Panc1 (cell line): ENCODE measurements around the gene QRFPR. TPM values are rescaled to one million over a fixed set of nuclear protein-coding genes. Genes with fewer than 3 reads are reported as not detected.

Experiments
- ATAC-seq: fragments of 200-7000 bp; cut with Tn5 transposase; 2 replicates; pipeline ENCODE4 v1.9.1; 2020; ENCODE audit warnings: mild to moderate bottlenecking, moderate library complexity
- BruUV-seq: library from RNA; stranded (reverse); fragments of 400-500 nt; replicated peaks from 2 replicates; lab custom pipeline; 2021; lab: Mats Ljungman, UMichigan
- CTCF ChIA-PET: fragments of 300-600 bp; sonication (Branson Sonifier 250); formaldehyde crosslinking; loops from one replicate; lab custom pipeline; 2022; ENCODE audit warnings: antibody characterized with exemption; lab: Charles Lee
- POLR2A ChIA-PET: fragments of 300-600 bp; sonication (Branson Sonifier 250); formaldehyde crosslinking; loops from one replicate; lab custom pipeline; 2022; ENCODE audit warnings: antibody characterized with exemption; lab: Charles Lee
- DNase-seq: peaks from one replicate; pipeline ENCODE4 v3.0.0-alpha.2; 2010; ENCODE audit warnings: low read depth, low spot score
- H3K27ac ChIP-seq: 2 replicates; pipeline ENCODE4 v1.5.1; 2011; ENCODE audit warnings: mild to moderate bottlenecking, low read length, inconsistent platforms
- H3K27me3 ChIP-seq: fragments of 200-500 bp; sonication (Bioruptor generic); 2 replicates; pipeline ENCODE4 v1.6.0; 2014; ENCODE audit warnings: low read length, inconsistent platforms; ENCODE audit not compliant: control insufficient read depth, insufficient read depth
- H3K36me3 ChIP-seq: fragments of 200-500 bp; sonication (Bioruptor generic); 2 replicates; pipeline ENCODE4 v1.5.1; 2014; ENCODE audit warnings: inconsistent platforms, mild to moderate bottlenecking, low read length, moderate library complexity; ENCODE audit not compliant: control insufficient read depth, insufficient read depth
- H3K4me1 ChIP-seq: 2 replicates; pipeline ENCODE4 v1.5.1; 2011; ENCODE audit warnings: inconsistent platforms, mild to moderate bottlenecking, low read length, moderate library complexity; ENCODE audit not compliant: control insufficient read depth, insufficient read depth
- H3K4me3 ChIP-seq, 2 experiments: 2 replicates each; pipeline ENCODE4 v1.5.1; 2011 to 2012; ENCODE audit warnings: low read depth in 2 of 2, low read length in 2 of 2, mild to moderate bottlenecking in 2 of 2, inconsistent platforms in 1 of 2, moderate library complexity in 1 of 2
- H3K9me3 ChIP-seq: fragments of 200-500 bp; sonication (Bioruptor generic); 2 replicates; pipeline ENCODE4 v1.5.1; 2014; ENCODE audit warnings: low read depth, mild to moderate bottlenecking, inconsistent platforms, low read length, moderate library complexity; ENCODE audit not compliant: control insufficient read depth, insufficient read depth
- POLR2AphosphoS5 ChIP-seq: IDR thresholded peaks from 2 replicates; pipeline ENCODE4 v1.6.1; 2012; ENCODE audit warnings: mild to moderate bottlenecking, low read depth, low read length, moderate library complexity
- SIN3A ChIP-seq: IDR thresholded peaks from 2 replicates; pipeline ENCODE4 v1.6.1; 2012; ENCODE audit warnings: low read depth, mild to moderate bottlenecking, low read length, moderate library complexity, borderline replicate concordance; ENCODE audit not compliant: insufficient read depth
- TCF7L2 ChIP-seq: IDR thresholded peaks from 2 replicates; pipeline ENCODE4 v1.6.1; 2011; ENCODE audit warnings: mild to moderate bottlenecking, low read depth, low read length, inconsistent platforms
- in situ Hi-C: cut with HindIII; loops from 2 replicates; pipeline ENCODE4 v1.10.0; 2016; ENCODE audit warnings: low sequenced_read_pairs, low pct_unique_long_range_greater_than_20kb
- intact Hi-C: fragments of 100-400 bp; cut with micrococcal nuclease; formaldehyde crosslinking; loops from one replicate; pipeline ENCODE4 v1.10.0; 2022; ENCODE audit not compliant: unreplicated experiment
- total RNA-seq: library from RNA; stranded (reverse); gene quantifications from one replicate; pipeline ENCODE4 v1.2.1, GENCODE V29; 2021; ENCODE audit not compliant: unreplicated experiment
- TF ChIP-seq, protein P1 (sequence below), 2 experiments: IDR thresholded peaks; 2 replicates each; pipeline ENCODE4 v1.6.1; 2011 to 2012; ENCODE audit warnings: low read depth in 2 of 2, control low read depth in 1 of 2, low read length in 1 of 2, mild to moderate bottlenecking in 1 of 2, moderate library complexity in 1 of 2; ENCODE audit not compliant: insufficient read depth in 1 of 2
- TF ChIP-seq, protein P2 (sequence below): fragments of 450-650 bp; IDR thresholded peaks from 2 replicates; pipeline ENCODE4 v1.5.1; 2017; ENCODE audit warnings: mild to moderate bottlenecking

The QRFPR gene
- total RNA-seq, 1 experiment from 2014 or later: not detected

DNA sequence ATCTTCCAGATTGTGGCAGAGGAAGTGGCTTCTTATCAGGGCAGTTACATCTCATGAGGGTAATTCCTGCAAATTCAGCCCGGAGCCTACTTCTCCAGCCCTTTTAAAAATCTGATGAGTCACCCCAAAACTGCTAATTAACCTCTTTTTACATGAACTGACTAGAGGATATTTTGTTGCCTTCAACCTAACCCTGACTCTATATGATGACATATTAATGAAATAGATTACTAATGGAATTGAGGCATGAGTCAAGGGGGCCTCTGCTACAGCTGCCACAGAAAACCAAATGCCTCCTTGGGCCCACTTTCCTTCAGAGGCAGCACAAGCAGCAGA lies 72.5 kb downstream of the QRFPR start:
- in situ Hi-C loops: no loop called here
- no peak for ATAC-seq
- intact Hi-C loops: no loop called here
- ChIA-PET CTCF (no interaction called here), POLR2A (no interaction called here)
- no peaks in the 10 kb centered on the region for H3K9me3 ChIP-seq
- H3K27ac ChIP-seq: no peak overlapping the region
- BruUV-seq: no TSS peak
- DNase-seq: no peak
- TF ChIP-seq SIN3A (no peak), POLR2AphosphoS5 (no peak), TCF7L2 (no peak)
- TF ChIP-seq, protein P1, sequence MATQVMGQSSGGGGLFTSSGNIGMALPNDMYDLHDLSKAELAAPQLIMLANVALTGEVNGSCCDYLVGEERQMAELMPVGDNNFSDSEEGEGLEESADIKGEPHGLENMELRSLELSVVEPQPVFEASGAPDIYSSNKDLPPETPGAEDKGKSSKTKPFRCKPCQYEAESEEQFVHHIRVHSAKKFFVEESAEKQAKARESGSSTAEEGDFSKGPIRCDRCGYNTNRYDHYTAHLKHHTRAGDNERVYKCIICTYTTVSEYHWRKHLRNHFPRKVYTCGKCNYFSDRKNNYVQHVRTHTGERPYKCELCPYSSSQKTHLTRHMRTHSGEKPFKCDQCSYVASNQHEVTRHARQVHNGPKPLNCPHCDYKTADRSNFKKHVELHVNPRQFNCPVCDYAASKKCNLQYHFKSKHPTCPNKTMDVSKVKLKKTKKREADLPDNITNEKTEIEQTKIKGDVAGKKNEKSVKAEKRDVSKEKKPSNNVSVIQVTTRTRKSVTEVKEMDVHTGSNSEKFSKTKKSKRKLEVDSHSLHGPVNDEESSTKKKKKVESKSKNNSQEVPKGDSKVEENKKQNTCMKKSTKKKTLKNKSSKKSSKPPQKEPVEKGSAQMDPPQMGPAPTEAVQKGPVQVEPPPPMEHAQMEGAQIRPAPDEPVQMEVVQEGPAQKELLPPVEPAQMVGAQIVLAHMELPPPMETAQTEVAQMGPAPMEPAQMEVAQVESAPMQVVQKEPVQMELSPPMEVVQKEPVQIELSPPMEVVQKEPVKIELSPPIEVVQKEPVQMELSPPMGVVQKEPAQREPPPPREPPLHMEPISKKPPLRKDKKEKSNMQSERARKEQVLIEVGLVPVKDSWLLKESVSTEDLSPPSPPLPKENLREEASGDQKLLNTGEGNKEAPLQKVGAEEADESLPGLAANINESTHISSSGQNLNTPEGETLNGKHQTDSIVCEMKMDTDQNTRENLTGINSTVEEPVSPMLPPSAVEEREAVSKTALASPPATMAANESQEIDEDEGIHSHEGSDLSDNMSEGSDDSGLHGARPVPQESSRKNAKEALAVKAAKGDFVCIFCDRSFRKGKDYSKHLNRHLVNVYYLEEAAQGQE (IDR thresholded peaks at IDR 0.05; ENCODE audit: insufficient read depth in 1 of 2, low read depth in 2 of 2, low read length in 1 of 2): no peak
- TF ChIP-seq, protein P2, sequence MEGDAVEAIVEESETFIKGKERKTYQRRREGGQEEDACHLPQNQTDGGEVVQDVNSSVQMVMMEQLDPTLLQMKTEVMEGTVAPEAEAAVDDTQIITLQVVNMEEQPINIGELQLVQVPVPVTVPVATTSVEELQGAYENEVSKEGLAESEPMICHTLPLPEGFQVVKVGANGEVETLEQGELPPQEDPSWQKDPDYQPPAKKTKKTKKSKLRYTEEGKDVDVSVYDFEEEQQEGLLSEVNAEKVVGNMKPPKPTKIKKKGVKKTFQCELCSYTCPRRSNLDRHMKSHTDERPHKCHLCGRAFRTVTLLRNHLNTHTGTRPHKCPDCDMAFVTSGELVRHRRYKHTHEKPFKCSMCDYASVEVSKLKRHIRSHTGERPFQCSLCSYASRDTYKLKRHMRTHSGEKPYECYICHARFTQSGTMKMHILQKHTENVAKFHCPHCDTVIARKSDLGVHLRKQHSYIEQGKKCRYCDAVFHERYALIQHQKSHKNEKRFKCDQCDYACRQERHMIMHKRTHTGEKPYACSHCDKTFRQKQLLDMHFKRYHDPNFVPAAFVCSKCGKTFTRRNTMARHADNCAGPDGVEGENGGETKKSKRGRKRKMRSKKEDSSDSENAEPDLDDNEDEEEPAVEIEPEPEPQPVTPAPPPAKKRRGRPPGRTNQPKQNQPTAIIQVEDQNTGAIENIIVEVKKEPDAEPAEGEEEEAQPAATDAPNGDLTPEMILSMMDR: no peak
- H3K4me3 ChIP-seq: no peak overlapping the region
- no peaks in the 10 kb centered on the region for H3K36me3 ChIP-seq
- H3K27me3 ChIP-seq: no peaks in the 10 kb centered on the region
- no peaks in the 10 kb centered on the region for H3K4me1 ChIP-seq

DNA sequence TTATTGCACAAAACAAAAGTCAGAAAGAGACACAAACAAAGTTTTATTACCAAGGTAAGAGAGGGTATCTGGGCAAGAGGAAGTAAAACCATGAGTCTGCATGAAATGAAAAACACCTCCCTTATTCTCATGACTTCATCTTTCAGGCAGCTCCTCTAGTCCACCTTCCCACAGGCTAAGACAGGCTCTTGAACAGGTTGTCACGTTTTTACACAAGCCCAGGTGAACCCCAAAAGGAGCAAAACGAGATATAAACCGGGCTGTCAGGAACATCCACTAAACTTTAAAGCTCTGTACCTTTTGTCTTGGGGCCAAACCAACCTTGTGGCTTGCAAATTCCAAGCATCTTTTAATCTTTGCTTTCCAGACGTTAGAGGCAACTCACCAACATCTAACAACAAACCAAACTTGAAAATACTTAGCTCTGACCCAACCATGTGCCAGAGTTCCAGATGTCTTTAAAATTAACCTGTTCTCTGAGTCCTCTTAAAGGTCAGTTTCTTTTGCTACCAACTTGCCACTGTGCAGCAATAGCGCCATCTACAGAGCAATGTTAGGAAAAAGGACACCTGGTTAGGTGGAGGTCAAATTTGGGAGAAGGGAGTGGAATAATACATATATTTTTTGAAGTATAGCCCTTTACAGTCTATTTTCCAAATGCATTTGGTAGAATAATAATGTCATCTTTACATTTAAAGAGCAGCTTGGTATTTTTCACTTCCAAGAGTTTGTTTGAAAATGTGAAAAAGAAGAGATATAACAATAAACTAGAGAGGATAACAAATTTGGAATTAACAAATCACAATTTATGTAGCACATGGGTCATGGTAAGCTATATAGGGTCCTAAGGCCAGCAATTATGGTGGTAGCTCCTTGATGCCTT lies 73.1 kb downstream of the QRFPR start:
- Histone ChIP-seq H3K27ac (no peak overlapping the region), H3K36me3 (no peaks in the 10 kb centered on the region), H3K27me3 (no peaks in the 10 kb centered on the region), H3K4me1 (no peaks in the 10 kb centered on the region), H3K4me3 (no peak overlapping the region), H3K9me3 (no peaks in the 10 kb centered on the region)
- intact Hi-C loops: no loop called here
- CTCF ChIA-PET: no interaction called here
- DNase-seq (peak; percentile 35), ATAC-seq (no peak)
- TF ChIP-seq, protein P1 (IDR thresholded peaks at IDR 0.05; ENCODE audit: insufficient read depth in 1 of 2, low read depth in 2 of 2, low read length in 1 of 2): no peak
- TF ChIP-seq TCF7L2: no peak
- TF ChIP-seq, protein P2: peak; percentile 54
- no TSS peak for BruUV-seq
- in situ Hi-C loops: no loop called here
- POLR2A ChIA-PET: no interaction called here
